ENCODE data around the gene ATP6V1G1. TPM values are rescaled to one million over a fixed set of nuclear protein-coding genes. Genes with fewer than 3 reads are reported as not detected.

The ATP6V1G1 gene
- total RNA-seq, 1 donor from 2014 or later, result 161 TPM

GRCh38 chr9:114629563-114630090, 42.1 kb downstream of the ATP6V1G1 start:
- no peak for TF ChIP-seq POLR2A (IDR thresholded peaks at IDR 0.05)
- TF ChIP-seq CTCF (IDR thresholded peaks at IDR 0.05), result no peak
- TF ChIP-seq POLR2AphosphoS5 (IDR thresholded peaks at IDR 0.05; ENCODE audit: insufficient read depth in 1 of 2, low read depth in 1 of 2), result no peak
- Histone ChIP-seq H3K36me3 (peaks cover 0 to 45% of the 10 kb centered on the region in 2 donors), H3K27me3 (no peaks in the 10 kb centered on the region), H3K9me3 (no peaks in the 10 kb centered on the region), H3K4me1 (no peaks in the 10 kb centered on the region), H3K4me3 (no peak overlapping the region), H3K27ac (no peak overlapping the region)
- DNase-seq (ENCODE audit: extremely low spot score in 2 of 2), result no peak
- intact Hi-C loops (cut with DNase I), result no loop called here

- no peak for TF ChIP-seq POLR2A (IDR thresholded peaks at IDR 0.05)
- no peak for TF ChIP-seq POLR2AphosphoS5 (IDR thresholded peaks at IDR 0.05; ENCODE audit: insufficient read depth in 1 of 2, low read depth in 1 of 2)
- TF ChIP-seq CTCF (IDR thresholded peaks at IDR 0.05), result no peak
- DNase-seq (ENCODE audit: extremely low spot score in 2 of 2), result no peak
- intact Hi-C loops (cut with DNase I), result no loop called here
- Histone ChIP-seq H3K9me3 (no peaks in the 10 kb centered on the region), H3K36me3 (peaks cover 0 to 48% of the 10 kb centered on the region in 2 donors), H3K4me1 (no peaks in the 10 kb centered on the region), H3K27me3 (no peaks in the 10 kb centered on the region), H3K27ac (no peak overlapping the region), H3K4me3 (no peak overlapping the region)
These were observed 43.6 kb downstream of the ATP6V1G1 start for GRCh38 chr9:114631166-114631565.

- intact Hi-C loops (cut with DNase I), result no loop called here
- H3K4me1 ChIP-seq, result no peaks in the 10 kb centered on the region
- DNase-seq (ENCODE audit: extremely low spot score in 2 of 2), result no peak
- no peaks in the 10 kb centered on the region for H3K9me3 ChIP-seq
- TF ChIP-seq POLR2A (IDR thresholded peaks at IDR 0.05) (no peak), CTCF (IDR thresholded peaks at IDR 0.05) (no peak), POLR2AphosphoS5 (IDR thresholded peaks at IDR 0.05; ENCODE audit: insufficient read depth in 1 of 2, low read depth in 1 of 2) (no peak)
- H3K4me3 ChIP-seq, result no peak overlapping the region
- H3K27ac ChIP-seq, result no peak overlapping the region
- H3K36me3 ChIP-seq, result peaks cover 0 to 46% of the 10 kb centered on the region in 2 donors
- H3K27me3 ChIP-seq, result no peaks in the 10 kb centered on the region
These were observed 46.0 kb downstream of the ATP6V1G1 start for GRCh38 chr9:114633438-114634089.

- no peak for DNase-seq (ENCODE audit: extremely low spot score in 2 of 2)
- Histone ChIP-seq H3K27me3 (no peaks in the 10 kb centered on the region), H3K4me1 (no peaks in the 10 kb centered on the region), H3K9me3 (no peaks in the 10 kb centered on the region), H3K4me3 (no peak overlapping the region), H3K27ac (no peak overlapping the region), H3K36me3 (peaks cover 0 to 40% of the 10 kb centered on the region in 2 donors)
- TF ChIP-seq POLR2AphosphoS5 (IDR thresholded peaks at IDR 0.05; ENCODE audit: insufficient read depth in 1 of 2, low read depth in 1 of 2), result no peak
- TF ChIP-seq CTCF (IDR thresholded peaks at IDR 0.05), result no peak
- TF ChIP-seq POLR2A (IDR thresholded peaks at IDR 0.05), result no peak
- intact Hi-C loops (cut with DNase I), result no loop called here
These were observed 46.8 kb downstream of the ATP6V1G1 start for GRCh38 chr9:114634387-114634786.

GRCh38 chr9:114638404-114638803, 50.8 kb downstream of the ATP6V1G1 start:
- DNase-seq (ENCODE audit: extremely low spot score in 2 of 2), result no peak
- intact Hi-C loops (cut with DNase I), result no loop called here
- H3K36me3 ChIP-seq, result peaks cover 0 to 39% of the 10 kb centered on the region in 2 donors
- no peaks in the 10 kb centered on the region for H3K9me3 ChIP-seq
- TF ChIP-seq CTCF (IDR thresholded peaks at IDR 0.05), result no peak
- no peak for TF ChIP-seq POLR2A (IDR thresholded peaks at IDR 0.05)
- no peak for TF ChIP-seq POLR2AphosphoS5 (IDR thresholded peaks at IDR 0.05; ENCODE audit: insufficient read depth in 1 of 2, low read depth in 1 of 2)
- H3K4me1 ChIP-seq, result no peaks in the 10 kb centered on the region
- H3K27me3 ChIP-seq, result no peaks in the 10 kb centered on the region
- H3K4me3 ChIP-seq, result no peak overlapping the region
- H3K27ac ChIP-seq, result no peak overlapping the region
